Heart right ventricle (tissue), 16 donors: Measurements from ENCODE around the gene ALPK3. TPM values are rescaled to one million over a fixed set of nuclear protein-coding genes. Genes with fewer than 3 reads are reported as not detected.

ENCODE experiments used
- ATAC-seq, 8 donors: fragments of 200-7000 bp; cut with Tn5 transposase; one replicate each; pipeline ENCODE4 v1.9.1; 2020; ENCODE audit warnings: mild to moderate bottlenecking in 8 of 8, moderate library complexity in 8 of 8, moderate number of reproducible peaks in 1 of 8
- DNase-seq, 2 donors: peaks; one replicate each; pipeline ENCODE4 v3.0.0-alpha.2; 2020
- H3K27ac ChIP-seq, 10 donors: fragments of 200-600 bp; sonication (generic) in 2 of 10; one replicate each; pipeline versions ENCODE4 v1.5.0 to v1.8.0; 2020 to 2022; ENCODE audit warnings: mild to moderate bottlenecking in 3 of 10
- H3K27me3 ChIP-seq, 7 donors: fragments of 200-600 bp; one replicate each; pipeline ENCODE4 v1.8.0; 2021 to 2022; ENCODE audit warnings: mild to moderate bottlenecking in 2 of 7
- H3K36me3 ChIP-seq, 9 donors: fragments of 200-600 bp; sonication (generic) in 1 of 9; one replicate each; pipeline versions ENCODE4 v1.5.0 to v1.8.0; 2020 to 2022; ENCODE audit warnings: mild to moderate bottlenecking in 2 of 9
- H3K4me1 ChIP-seq, 9 donors: fragments of 200-600 bp; sonication (generic) in 1 of 9; one replicate each; pipeline versions ENCODE4 v1.5.0 to v1.8.0; 2020 to 2022; ENCODE audit warnings: mild to moderate bottlenecking in 4 of 9
- H3K4me3 ChIP-seq, 10 donors: fragments of 200-600 bp; sonication (generic) in 2 of 10; one replicate each; pipeline versions ENCODE4 v1.5.0 to v1.8.0; 2020 to 2022; ENCODE audit warnings: mild to moderate bottlenecking in 7 of 10, moderate library complexity in 2 of 10
- H3K9me3 ChIP-seq, 11 donors: fragments of 200-600 bp in 10 of 11; sonication (generic) in 2 of 11; one replicate each; pipeline versions ENCODE4 v1.5.0 to v1.8.0; 2013 to 2022; ENCODE audit warnings: mild to moderate bottlenecking in 2 of 11, control low read depth in 1 of 11, moderate library complexity in 1 of 11
- CTCF ChIP-seq, 9 donors: fragments of 200-600 bp; sonication (generic) in 2 of 9; IDR thresholded peaks; one replicate each; pipeline versions ENCODE4 v1.5.0 to v1.8.0; 2021 to 2022; ENCODE audit warnings: antibody characterized with exemption in 9 of 9, mild to moderate bottlenecking in 5 of 9, moderate library complexity in 1 of 9
- WGBS, 2 donors: extraction: QIAGEN DNeasy Blood & Tissue Kit; methylation state at CpG; one replicate each; pipeline ENCODE4 v1.1.7; 2013; ENCODE audit warnings: inconsistent platforms in 1 of 2; 5-methylcytosine and 5-hydroxymethylcytosine counted together
- intact Hi-C, 10 donors: fragments of 100-400 bp; cut with DNase I; formaldehyde crosslinking; loops; one replicate each; pipeline versions ENCODE4 v1.11.1 to v1.14.2; 2022
- polyA plus RNA-seq, 2 donors: library from polyadenylated mRNA; stranded (reverse); fragments of 200-250 nt; gene quantifications; one replicate each; pipeline ENCODE4 v1.2.3, GENCODE V29; 2013
- total RNA-seq, 10 donors: library from RNA; stranded (reverse); fragmentation: NEBNext Ultra II Directional in 3 of 10; extraction: Animal tissue kit (Norgen Biotek cat#: 25700) in 3 of 10; gene quantifications; one replicate each; pipeline versions ENCODE4 v1.2.1 to v1.2.4, GENCODE V29; 2021 to 2023
- donor health status: Arrhythmogenic right ventricular cardiomyopathy.
- donor health status: ischemic (EF 13 %, LVEDD 7.1; RV severe dilation, severe dysfunction).
- donor health status: healthy with polysubstance abuse.
- donor health status: DM: no; HTN: yes; CAD: no.
- donor health status: DM: no; HTN: no; CAD: no.
- donor health status: ischemic (EF 25% LVEDD 6.9; RV normal size, moderate dysfunction).
- donor health status: ischemic (EF 25% LVEDD 5.7; RV mildly dilated, moderate dysfunction).
- donor health status: healthy.
- donor health status: DM: yes; HTN: yes; CAD: no.
- donor health status: Ischemic cardiomyopathy.
- donor health status: ischemic (EF 35%, LVEDD 5.7; RV mildly dilated, moderate dysfunction).
- donor health status: nonischemic (EF 11% LVEDD 7.7; RV severe dilation, severe dysfunction).
- donor health status: DM: yes; HTN: yes; CAD: no.
- donor health status: PGD.
- donor health status: ischemic (EF 29% LVEDD 5.4; RV normal size, mild dysfunction).
- donor health status: nonischemic (EF 23%, LVEDD 6.1; RV moderate dilation, normal function).

ALPK3 gene
- total and polyA plus RNA-seq, 12 donors: 35.1 to 268 (median 162) TPM

DNA sequence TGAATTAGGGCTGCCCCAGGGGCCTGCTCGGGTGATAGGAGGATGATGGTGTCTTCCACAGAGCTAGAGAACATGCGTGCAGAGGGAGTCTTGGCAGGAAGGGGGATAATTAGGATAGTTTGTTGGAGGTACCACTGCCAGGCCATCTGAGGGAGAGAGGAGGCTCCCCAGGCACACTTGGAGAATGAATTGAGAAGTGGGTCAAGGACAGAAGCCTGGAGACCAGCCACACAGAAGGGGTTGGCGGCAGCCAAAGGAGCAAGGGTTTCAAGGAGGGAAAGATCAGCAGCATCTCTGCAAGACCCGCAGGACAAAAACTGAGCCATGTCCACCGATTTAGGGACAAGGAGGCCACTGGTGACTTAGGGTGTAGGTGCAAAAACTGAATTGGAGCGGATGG, 74.2 kb downstream of the ALPK3 start:
- Histone ChIP-seq H3K4me3 (no peak overlapping the region), H3K27ac (no peak overlapping the region), H3K4me1 (peaks cover 0 to 12% (median 0%) of the 10 kb centered on the region in 9 donors), H3K9me3 (no peaks in the 10 kb centered on the region), H3K36me3 (no peaks in the 10 kb centered on the region), H3K27me3 (no peaks in the 10 kb centered on the region)
- 89 to 92% methylated on average over 6 of the region's 6 CpGs for WGBS, 2 donors
- DNase-seq: no peak
- intact Hi-C loops: no loop called here
- no peak for ATAC-seq
- TF ChIP-seq CTCF (IDR thresholded peaks at IDR 0.05): no peak

DNA sequence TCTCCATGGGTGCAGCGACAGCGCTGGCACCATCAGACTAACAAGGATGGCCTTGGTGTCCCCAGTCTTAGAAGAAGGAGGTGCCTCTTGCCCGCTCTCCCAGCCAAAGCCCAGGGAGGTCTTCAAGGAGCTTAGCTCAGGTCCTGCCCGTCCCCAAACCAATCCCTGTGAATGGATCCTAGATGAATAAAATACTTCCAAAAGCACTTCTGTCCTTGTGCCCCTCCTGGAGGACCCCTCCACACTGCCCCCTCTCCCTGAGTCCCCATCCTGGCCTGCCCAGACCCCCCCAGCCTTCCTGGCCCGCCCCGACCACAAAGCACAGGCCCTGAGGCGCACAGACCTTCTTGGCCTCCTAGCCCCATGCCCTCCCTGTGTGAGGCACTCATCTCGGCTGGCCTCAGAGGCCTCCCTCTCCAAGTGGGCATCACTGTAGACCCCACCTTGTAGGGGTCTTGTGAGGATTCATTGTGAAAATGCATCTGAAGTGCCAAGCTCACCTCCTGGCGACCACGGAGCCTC, 75.7 kb downstream of the ALPK3 start:
- DNase-seq: no peak
- Histone ChIP-seq H3K27me3 (no peaks in the 10 kb centered on the region), H3K4me3 (no peak overlapping the region), H3K4me1 (peaks cover 0 to 4% (median 0%) of the 10 kb centered on the region in 9 donors), H3K36me3 (no peaks in the 10 kb centered on the region), H3K9me3 (no peaks in the 10 kb centered on the region), H3K27ac (no peak overlapping the region)
- ATAC-seq: no peak
- no peak for TF ChIP-seq CTCF (IDR thresholded peaks at IDR 0.05)
- 88 to 97% methylated on average over 10 of the region's 10 CpGs for WGBS, 2 donors
- intact Hi-C loops: no loop called here

- H3K4me1 ChIP-seq: peaks cover 0 to 1% (median 0%) of the 10 kb centered on the region in 9 donors
- no peak overlapping the region for H3K27ac ChIP-seq
- WGBS, 2 donors: 91 to 95% methylated on average over 10 of the region's 10 CpGs
- no peak for DNase-seq
- H3K4me3 ChIP-seq: no peak overlapping the region
- no peaks in the 10 kb centered on the region for H3K9me3 ChIP-seq
- TF ChIP-seq CTCF (IDR thresholded peaks at IDR 0.05): no peak
- no peaks in the 10 kb centered on the region for H3K36me3 ChIP-seq
- no peak for ATAC-seq
- intact Hi-C loops: no loop called here
- no peaks in the 10 kb centered on the region for H3K27me3 ChIP-seq
These were observed 76.5 kb downstream of the ALPK3 start for GRCh38 chr15:84893607-84894006.

DNA sequence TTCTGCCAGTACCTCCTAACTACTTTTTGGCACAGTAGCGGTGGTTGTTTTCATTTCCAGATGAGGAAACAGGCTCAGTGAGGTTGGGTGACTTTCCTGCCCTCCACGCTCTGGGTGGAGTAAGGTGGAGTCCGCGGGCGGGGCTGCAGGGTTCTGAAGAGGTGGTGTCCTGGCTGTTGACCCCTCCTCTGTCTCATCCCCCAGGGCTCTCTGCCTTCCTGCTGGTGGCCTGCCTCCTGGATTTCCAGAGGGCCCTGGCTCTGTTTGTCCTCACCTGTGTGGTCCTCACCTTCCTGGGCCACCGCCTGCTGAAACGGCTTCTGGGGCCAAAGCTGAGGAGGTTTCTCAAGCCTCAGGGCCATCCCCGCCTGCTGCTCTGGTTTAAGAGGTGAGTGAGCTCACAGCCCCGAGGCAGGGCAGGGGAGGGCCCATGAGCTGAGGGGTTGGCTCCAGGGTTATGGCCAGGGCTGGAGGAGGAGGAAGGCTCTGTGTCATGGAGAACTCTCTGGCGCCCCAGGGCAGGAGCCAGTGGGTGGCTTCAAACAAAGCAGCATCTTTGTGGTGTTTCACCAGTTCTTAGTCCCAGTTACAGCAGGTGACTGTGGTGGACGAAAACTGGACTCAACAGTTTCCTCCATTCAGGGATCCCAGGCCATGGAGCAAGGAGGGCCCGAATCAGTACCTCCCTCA, 77.7 kb downstream of the ALPK3 start:
- DNase-seq (no peak), ATAC-seq (no peak)
- Histone ChIP-seq H3K27me3 (no peaks in the 10 kb centered on the region), H3K4me3 (no peak overlapping the region), H3K27ac (no peak overlapping the region), H3K36me3 (no peaks in the 10 kb centered on the region), H3K4me1 (no peaks in the 10 kb centered on the region), H3K9me3 (peaks cover 0 to 8% (median 0%) of the 10 kb centered on the region in 11 donors)
- no peak for TF ChIP-seq CTCF (IDR thresholded peaks at IDR 0.05)
- WGBS, 2 donors: 92 to 93% methylated on average over 12 of the region's 12 CpGs
- intact Hi-C loops: no loop called here
